Endodermal cell (in vitro differentiated cells): ENCODE results near the gene GUCY1A1. TPM values are rescaled to one million over a fixed set of nuclear protein-coding genes. Genes with fewer than 3 reads are reported as not detected.

Experiments used
- DNase-seq: peaks from one replicate; pipeline ENCODE4 v3.0.0-alpha.2; 2017
- H3K27ac ChIP-seq: 2 replicates; pipeline ENCODE4 v1.5.1; 2013; ENCODE audit warnings: mild to moderate bottlenecking, low read depth, low read length, moderate library complexity
- H3K27me3 ChIP-seq: 2 replicates; pipeline ENCODE4 v1.6.1; 2013; ENCODE audit warnings: mild to moderate bottlenecking, low read length, moderate library complexity; ENCODE audit not compliant: insufficient read depth, control insufficient read depth, poor library complexity, severe bottlenecking
- H3K36me3 ChIP-seq: 2 replicates; pipeline ENCODE4 v1.7.0; 2013; ENCODE audit warnings: mild to moderate bottlenecking, low read length, moderate library complexity; ENCODE audit not compliant: control insufficient read depth, insufficient read depth
- H3K4me1 ChIP-seq: one replicate; pipeline ENCODE4 v1.7.0; 2013; ENCODE audit warnings: low read length; ENCODE audit not compliant: control insufficient read depth, insufficient read depth
- H3K4me3 ChIP-seq: 2 replicates; pipeline ENCODE4 v1.5.1; 2013; ENCODE audit warnings: mild to moderate bottlenecking, low read length, moderate library complexity
- H3K9ac ChIP-seq: 2 replicates; pipeline ENCODE4 v1.6.1; 2013; ENCODE audit warnings: mild to moderate bottlenecking, low read length, moderate library complexity; ENCODE audit not compliant: poor library complexity, severe bottlenecking; ENCODE audit errors: extremely low read depth
- H3K9me3 ChIP-seq: 2 replicates; pipeline ENCODE4 v1.6.1; 2013; ENCODE audit warnings: mild to moderate bottlenecking, low read length, moderate library complexity; ENCODE audit not compliant: control insufficient read depth
- H3K27ac Mint-ChIP-seq: 2 replicates; pipeline ENCODE4 v1.8.0; 2020; ENCODE audit warnings: mixed read lengths
- H3K27me3 Mint-ChIP-seq: 2 replicates; pipeline ENCODE4 v1.8.0; 2021; ENCODE audit warnings: mild to moderate bottlenecking, mixed read lengths; ENCODE audit not compliant: insufficient read depth
- H3K36me3 Mint-ChIP-seq: 2 replicates; pipeline ENCODE4 v1.8.0; 2020; ENCODE audit warnings: low read depth, mixed read lengths
- H3K4me1 Mint-ChIP-seq: 2 replicates; pipeline ENCODE4 v1.8.0; 2020; ENCODE audit warnings: mixed read lengths
- H3K4me3 Mint-ChIP-seq: 2 replicates; pipeline ENCODE4 v1.8.0; 2020; ENCODE audit warnings: mild to moderate bottlenecking, moderate library complexity, mixed read lengths
- H3K9me3 Mint-ChIP-seq: 2 replicates; pipeline ENCODE4 v1.8.0; 2020; ENCODE audit warnings: mild to moderate bottlenecking, mixed read lengths
- CTCF ChIP-seq: fragments of 200-600 bp; sonication (generic); conservative IDR thresholded peaks from 2 replicates; pipeline ENCODE4 v1.5.0; 2021; ENCODE audit warnings: antibody characterized with exemption, mild to moderate bottlenecking
- WGBS, 2 experiments: methylation state at CpG; one replicate each; pipeline versions ENCODE4 v1.1.5 to v1.1.7; 2013; ENCODE audit warnings: missing lambda C conversion rate in 2 of 2, mixed read lengths in 1 of 2; ENCODE audit not compliant: insufficient coverage in 1 of 2, insufficient read length in 1 of 2; 5-methylcytosine and 5-hydroxymethylcytosine counted together
- total RNA-seq, 2 donors: library from RNA; stranded (reverse); fragmentation: NEBNext Ultra II Directional in 1 of 2; extraction: Animal tissue kit (Norgen Biotek cat#: 25700) in 1 of 2; gene quantifications; 2 replicates in 1 of 2; 3 replicates in 1 of 2; pipeline ENCODE4 v1.2.1, GENCODE V29; 2021

The GUCY1A1 gene
- total RNA-seq, 2 donors from 2014 or later = 0.58 to 1.1 TPM

GRCh38 chr4:155690044-155690837, 23.6 kb downstream of the GUCY1A1 start:
- no peak for TF ChIP-seq CTCF
- H3K4me3 ChIP-seq = no peak overlapping the region

GRCh38 chr4:155692361-155692760, 25.7 kb downstream of the GUCY1A1 start:
- H3K36me3 Mint-ChIP-seq = no peaks in the 10 kb centered on the region
- WGBS, 2 experiments = 100% methylated on average over 1 of the region's 1 CpG; no CpG with 5 or more reads in 1 of the 2 experiments
- Histone ChIP-seq H3K27me3 (no peaks in the 10 kb centered on the region), H3K27ac (no peak overlapping the region), H3K36me3 (no peaks in the 10 kb centered on the region), H3K9ac (no peak overlapping the region), H3K4me3 (no peak overlapping the region), H3K9me3 (no peaks in the 10 kb centered on the region), H3K4me1 (no peaks in the 10 kb centered on the region)
- TF ChIP-seq CTCF = no peak
- H3K27me3 Mint-ChIP-seq = peaks cover 4% of the 10 kb centered on the region
- no peak overlapping the region for H3K4me3 Mint-ChIP-seq
- H3K27ac Mint-ChIP-seq = no peak overlapping the region
- H3K9me3 Mint-ChIP-seq = no peaks in the 10 kb centered on the region
- peaks cover 7% of the 10 kb centered on the region for H3K4me1 Mint-ChIP-seq
- no peak for DNase-seq

More at GRCh38 chr4:155690044-155690837, 23.6 kb downstream of the GUCY1A1 start:
- H3K4me1 ChIP-seq = no peaks in the 10 kb centered on the region
- H3K4me1 Mint-ChIP-seq = peaks cover 2% of the 10 kb centered on the region
- H3K27me3 ChIP-seq = no peaks in the 10 kb centered on the region
- no peaks in the 10 kb centered on the region for H3K9me3 ChIP-seq
- DNase-seq = no peak
- no peaks in the 10 kb centered on the region for H3K27me3 Mint-ChIP-seq
- H3K9me3 Mint-ChIP-seq = no peaks in the 10 kb centered on the region
- no peak overlapping the region for H3K27ac ChIP-seq
- no peak overlapping the region for H3K4me3 Mint-ChIP-seq
- no peaks in the 10 kb centered on the region for H3K36me3 ChIP-seq
- no peak overlapping the region for H3K27ac Mint-ChIP-seq
- H3K9ac ChIP-seq = no peak overlapping the region
- H3K36me3 Mint-ChIP-seq = no peaks in the 10 kb centered on the region
- WGBS, 2 experiments = 94 to 100% methylated on average over 2 to 3 of the region's 3 CpGs

- no peak overlapping the region for H3K4me3 ChIP-seq
- no peaks in the 10 kb centered on the region for H3K36me3 Mint-ChIP-seq
- no peaks in the 10 kb centered on the region for H3K36me3 ChIP-seq
- no peak overlapping the region for H3K27ac Mint-ChIP-seq
- no peaks in the 10 kb centered on the region for H3K4me1 ChIP-seq
- no peak overlapping the region for H3K27ac ChIP-seq
- H3K9me3 ChIP-seq = no peaks in the 10 kb centered on the region
- WGBS, 2 experiments = 83 to 93% methylated on average over 2 to 4 of the region's 4 CpGs
- H3K4me3 Mint-ChIP-seq = no peak overlapping the region
- H3K27me3 Mint-ChIP-seq = peaks cover 4% of the 10 kb centered on the region
- H3K27me3 ChIP-seq = no peaks in the 10 kb centered on the region
- peaks cover 7% of the 10 kb centered on the region for H3K4me1 Mint-ChIP-seq
- TF ChIP-seq CTCF = no peak
- no peak for DNase-seq
- no peak overlapping the region for H3K9ac ChIP-seq
- H3K9me3 Mint-ChIP-seq = no peaks in the 10 kb centered on the region
These were observed 26.5 kb downstream of the GUCY1A1 start for GRCh38 chr4:155693015-155693663.
